WTC11 (cell line): ENCODE measurements around the gene MFAP3. TPM values are rescaled to one million over a fixed set of nuclear protein-coding genes. Genes with fewer than 3 reads are reported as not detected.

ENCODE experiments used
- ATAC-seq: fragments of 200-7000 bp; cut with Tn5 transposase; 2 replicates; pipeline ENCODE4 v1.10.0; 2021; ENCODE audit warnings: mild to moderate bottlenecking, moderate library complexity
- CTCF ChIA-PET: fragments of 300-600 bp; sonication (Branson Sonifier 250); formaldehyde crosslinking; loops from one replicate; lab custom pipeline; 2021; ENCODE audit warnings: antibody characterized with exemption; lab: Charles Lee
- POLR2A ChIA-PET: fragments of 350-600 bp; sonication (Branson Sonifier 250); formaldehyde crosslinking; loops from one replicate; lab custom pipeline; 2021; ENCODE audit warnings: antibody characterized with exemption; lab: Charles Lee
- DNase-seq: peaks from one replicate; pipeline ENCODE4 v3.0.0; 2021; ENCODE audit warnings: low spot score
- H3K27ac Mint-ChIP-seq: 2 replicates; pipeline ENCODE4 v1.8.0; 2021; ENCODE audit warnings: mixed read lengths
- H3K27me3 Mint-ChIP-seq: 2 replicates; pipeline ENCODE4 v1.8.0; 2021; ENCODE audit warnings: low read depth, mild to moderate bottlenecking, moderate library complexity, mixed read lengths
- H3K36me3 Mint-ChIP-seq: 2 replicates; pipeline ENCODE4 v1.8.0; 2021; ENCODE audit warnings: mixed read lengths
- H3K4me1 Mint-ChIP-seq: 2 replicates; pipeline ENCODE4 v1.8.0; 2022; ENCODE audit warnings: mixed read lengths
- H3K4me3 Mint-ChIP-seq: 2 replicates; pipeline ENCODE4 v1.8.0; 2021; ENCODE audit warnings: mild to moderate bottlenecking, moderate library complexity, mixed read lengths
- H3K9me3 Mint-ChIP-seq: 2 replicates; pipeline ENCODE4 v1.8.0; 2021; ENCODE audit warnings: mixed read lengths
- ELF4 ChIP-seq: sonication (generic); formaldehyde crosslinking; IDR thresholded peaks from 2 replicates; pipeline ENCODE4 v1.8.1; 2022; ENCODE audit warnings: low read depth, mild to moderate bottlenecking, moderate library complexity, missing genetic modification reagents
- GABPB1 ChIP-seq: sonication (generic); formaldehyde crosslinking; IDR thresholded peaks from 2 replicates; pipeline ENCODE4 v1.8.1; 2023; ENCODE audit warnings: mild to moderate bottlenecking, missing genetic modification reagents
- HMGXB4 ChIP-seq: sonication (generic); formaldehyde crosslinking; IDR thresholded peaks from 2 replicates; pipeline ENCODE4 v1.8.1; 2023; ENCODE audit warnings: mild to moderate bottlenecking, moderate library complexity, missing genetic modification reagents
- NFYB ChIP-seq: sonication (generic); formaldehyde crosslinking; conservative IDR thresholded peaks from 2 replicates; pipeline ENCODE4 v1.8.0; 2022; ENCODE audit warnings: low read depth, missing genetic modification reagents
- NR2C2 ChIP-seq: sonication (generic); formaldehyde crosslinking; IDR thresholded peaks from 2 replicates; pipeline ENCODE4 v1.8.0; 2022; ENCODE audit warnings: mild to moderate bottlenecking, missing genetic modification reagents
- RELA ChIP-seq: sonication (generic); formaldehyde crosslinking; IDR thresholded peaks from 2 replicates; pipeline ENCODE4 v1.8.1; 2022; ENCODE audit warnings: missing genetic modification reagents, mild to moderate bottlenecking, borderline replicate concordance
- RORB ChIP-seq: fragments of 250-450 bp; sonication (Bioruptor Pico); IDR thresholded peaks from 2 replicates; pipeline ENCODE4 v1.9.0; 2021; ENCODE audit warnings: mild to moderate bottlenecking
- SMAD3 ChIP-seq: sonication (generic); formaldehyde crosslinking; IDR thresholded peaks from 2 replicates; pipeline ENCODE4 v1.8.0; 2022; ENCODE audit warnings: missing genetic modification reagents, mild to moderate bottlenecking, borderline replicate concordance
- SOX15 ChIP-seq: fragments of 250-450 bp; sonication (Bioruptor Pico); IDR thresholded peaks from 2 replicates; pipeline ENCODE4 v1.9.0; 2021; ENCODE audit warnings: mild to moderate bottlenecking
- TEAD1 ChIP-seq: sonication (generic); formaldehyde crosslinking; IDR thresholded peaks from 2 replicates; pipeline ENCODE4 v1.8.0; 2022; ENCODE audit warnings: mild to moderate bottlenecking, missing genetic modification reagents
- ZBTB21 ChIP-seq: sonication (generic); formaldehyde crosslinking; IDR thresholded peaks from 2 replicates; pipeline ENCODE4 v1.8.1; 2023; ENCODE audit warnings: mild to moderate bottlenecking, missing genetic modification reagents, borderline replicate concordance
- ZNF121 ChIP-seq: sonication (generic); formaldehyde crosslinking; IDR thresholded peaks from 2 replicates; pipeline ENCODE4 v1.8.0; 2023; ENCODE audit warnings: missing genetic modification reagents
- ZNF232 ChIP-seq: sonication (generic); formaldehyde crosslinking; IDR thresholded peaks from 2 replicates; pipeline ENCODE4 v1.8.0; 2022; ENCODE audit warnings: mild to moderate bottlenecking, missing genetic modification reagents
- ZNF281 ChIP-seq: sonication (generic); formaldehyde crosslinking; IDR thresholded peaks from 2 replicates; pipeline ENCODE4 v1.8.0; 2023; ENCODE audit warnings: mild to moderate bottlenecking, missing genetic modification reagents
- ZNF396 ChIP-seq: fragments of 250-450 bp; sonication (Bioruptor Pico); IDR thresholded peaks from 2 replicates; pipeline ENCODE4 v1.8.0; 2021; ENCODE audit warnings: mild to moderate bottlenecking, moderate library complexity, borderline replicate concordance
- ZNF671 ChIP-seq: fragments of 250-450 bp; sonication (Bioruptor Pico); IDR thresholded peaks from 2 replicates; pipeline ENCODE4 v1.8.0; 2021; ENCODE audit warnings: mild to moderate bottlenecking
- total RNA-seq: library from RNA; stranded (reverse); gene quantifications from 3 replicates; pipeline ENCODE4 v1.2.3, GENCODE V29; 2021
- TF ChIP-seq, protein P1 (sequence below): fragments of 250-450 bp; sonication (Bioruptor Pico); IDR thresholded peaks from 2 replicates; pipeline ENCODE4 v1.9.0; 2021; ENCODE audit warnings: mild to moderate bottlenecking
- TF ChIP-seq, protein P2 (sequence below): sonication (generic); formaldehyde crosslinking; conservative IDR thresholded peaks from 2 replicates; pipeline ENCODE4 v1.8.1; 2022; ENCODE audit warnings: mild to moderate bottlenecking, missing genetic modification reagents

The MFAP3 gene
- total RNA-seq, 1 experiment from 2014 or later, result 20.0 TPM

DNA sequence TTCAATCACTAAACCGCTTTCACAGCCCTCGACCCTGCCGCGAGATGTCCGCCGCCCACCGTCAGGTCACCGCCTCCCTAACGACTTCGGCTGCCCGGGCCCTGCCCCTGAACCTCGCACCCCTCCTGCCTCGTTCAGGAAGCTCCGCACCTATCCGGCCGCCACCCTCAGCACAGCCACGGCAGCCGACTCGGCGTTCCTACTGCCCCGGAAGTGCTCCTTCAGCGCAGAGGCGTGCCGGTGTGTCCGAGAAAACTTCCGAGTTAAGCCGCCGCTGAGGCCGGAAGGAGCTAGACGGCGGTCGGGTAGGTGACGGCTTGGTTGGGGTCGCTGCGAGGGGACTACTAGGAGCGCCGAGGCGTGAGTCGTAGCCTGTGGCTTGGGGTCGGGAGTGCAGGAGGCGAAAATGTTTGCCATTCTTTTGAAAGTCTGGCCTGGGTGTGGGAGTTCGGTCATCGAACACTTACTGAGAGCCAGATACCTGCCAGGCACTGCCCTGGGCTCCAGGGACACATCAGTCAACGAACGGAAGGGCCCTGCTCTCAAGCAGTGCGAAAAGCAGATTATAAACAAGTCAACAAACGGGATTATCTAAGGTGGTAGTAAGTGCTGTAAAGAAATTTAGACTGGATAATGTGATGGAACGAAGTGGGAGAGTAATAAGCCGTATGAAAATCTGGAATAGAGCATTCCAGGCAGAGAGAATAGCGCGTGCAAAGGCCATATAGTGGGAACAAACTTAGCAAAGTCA, at the start of gene MFAP3, which contains the start of gene FAM114A2 (continued):
- TF ChIP-seq ZNF396 (CRISPR knock-in tag), result no peak
- no peak for TF ChIP-seq ZNF121
- TF ChIP-seq RELA (CRISPR knock-in tag), result no peak; the same call in 1 of the 2 replicates
- TF ChIP-seq ZNF281 (CRISPR knock-in tag), result no peak
- peak; percentile 81; the same call in 1 of the 2 replicates for TF ChIP-seq ZBTB21 (CRISPR knock-in tag)
- no peak for TF ChIP-seq RORB (CRISPR knock-in tag)
- TF ChIP-seq HMGXB4, result peak; percentile 85
- 0 out of 2 replicates have a peak, but pooled peaks have one; percentile 66 for TF ChIP-seq SMAD3 (CRISPR knock-in tag)
- TF ChIP-seq NFYB (CRISPR knock-in tag), result no peak
- TF ChIP-seq NR2C2, result peak; percentile 99
- TF ChIP-seq ZNF232 (CRISPR knock-in tag), result peak; percentile 96
- no peak for TF ChIP-seq SOX15 (CRISPR knock-in tag)
- TF ChIP-seq, protein P1, sequence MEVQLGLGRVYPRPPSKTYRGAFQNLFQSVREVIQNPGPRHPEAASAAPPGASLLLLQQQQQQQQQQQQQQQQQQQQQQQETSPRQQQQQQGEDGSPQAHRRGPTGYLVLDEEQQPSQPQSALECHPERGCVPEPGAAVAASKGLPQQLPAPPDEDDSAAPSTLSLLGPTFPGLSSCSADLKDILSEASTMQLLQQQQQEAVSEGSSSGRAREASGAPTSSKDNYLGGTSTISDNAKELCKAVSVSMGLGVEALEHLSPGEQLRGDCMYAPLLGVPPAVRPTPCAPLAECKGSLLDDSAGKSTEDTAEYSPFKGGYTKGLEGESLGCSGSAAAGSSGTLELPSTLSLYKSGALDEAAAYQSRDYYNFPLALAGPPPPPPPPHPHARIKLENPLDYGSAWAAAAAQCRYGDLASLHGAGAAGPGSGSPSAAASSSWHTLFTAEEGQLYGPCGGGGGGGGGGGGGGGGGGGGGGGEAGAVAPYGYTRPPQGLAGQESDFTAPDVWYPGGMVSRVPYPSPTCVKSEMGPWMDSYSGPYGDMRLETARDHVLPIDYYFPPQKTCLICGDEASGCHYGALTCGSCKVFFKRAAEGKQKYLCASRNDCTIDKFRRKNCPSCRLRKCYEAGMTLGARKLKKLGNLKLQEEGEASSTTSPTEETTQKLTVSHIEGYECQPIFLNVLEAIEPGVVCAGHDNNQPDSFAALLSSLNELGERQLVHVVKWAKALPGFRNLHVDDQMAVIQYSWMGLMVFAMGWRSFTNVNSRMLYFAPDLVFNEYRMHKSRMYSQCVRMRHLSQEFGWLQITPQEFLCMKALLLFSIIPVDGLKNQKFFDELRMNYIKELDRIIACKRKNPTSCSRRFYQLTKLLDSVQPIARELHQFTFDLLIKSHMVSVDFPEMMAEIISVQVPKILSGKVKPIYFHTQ (CRISPR knock-in tag), result no peak
- TF ChIP-seq ELF4 (CRISPR knock-in tag), result no peak
- TF ChIP-seq, all 79 proteins: peak for 24

DNA sequence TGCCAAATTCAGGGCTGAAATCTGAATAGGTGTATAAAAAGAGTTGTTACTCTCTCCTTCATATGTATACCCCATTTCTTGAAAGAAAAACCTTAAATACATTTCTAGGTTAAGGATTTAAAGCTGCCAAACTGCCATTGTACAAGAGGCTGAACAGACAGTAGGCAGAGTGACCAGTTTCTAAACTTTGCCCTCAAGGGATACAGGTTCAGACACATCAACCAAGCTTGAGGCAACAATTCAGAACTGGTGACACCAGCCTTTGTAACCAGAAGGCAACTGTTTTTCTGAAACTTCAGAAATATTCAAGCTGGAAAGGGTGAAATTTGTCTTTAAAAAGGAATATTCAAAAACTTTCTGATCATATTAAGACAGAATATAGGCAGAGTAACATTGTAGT, 47.6 kb upstream of the MFAP3 start:
- POLR2A ChIA-PET, result no interaction called here
- DNase-seq (no peak), ATAC-seq (no peak)
- Mint-ChIP-seq H3K4me3 (no peak overlapping the region), H3K27me3 (no peaks in the 10 kb centered on the region), H3K27ac (no peak overlapping the region), H3K36me3 (no peaks in the 10 kb centered on the region), H3K4me1 (no peaks in the 10 kb centered on the region), H3K9me3 (no peaks in the 10 kb centered on the region)
- CTCF ChIA-PET, result interaction anchor here (0.8 kb wide), 1 partner anchor 16 kb away, joined by 3 read pairs; no protein-coding TSS in a partner anchor
- no peak for TF ChIP-seq ZNF671
- TF ChIP-seq, protein P2, sequence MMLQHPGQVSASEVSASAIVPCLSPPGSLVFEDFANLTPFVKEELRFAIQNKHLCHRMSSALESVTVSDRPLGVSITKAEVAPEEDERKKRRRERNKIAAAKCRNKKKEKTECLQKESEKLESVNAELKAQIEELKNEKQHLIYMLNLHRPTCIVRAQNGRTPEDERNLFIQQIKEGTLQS (CRISPR knock-in tag), result no peak
- TF ChIP-seq GABPB1 (CRISPR knock-in tag), result no peak
- no peak for TF ChIP-seq ZNF396 (CRISPR knock-in tag)
- TF ChIP-seq TEAD1 (CRISPR knock-in tag), result no peak
